ENCODE results near the gene DERL3. TPM values are rescaled to one million over a fixed set of nuclear protein-coding genes. Genes with fewer than 3 reads are reported as not detected.

The DERL3 gene
- total and polyA plus RNA-seq, 2 of the 13 experiments (the other 11 are each of a cell fraction or from before 2014, with no cell fraction given): not detected

DNA sequence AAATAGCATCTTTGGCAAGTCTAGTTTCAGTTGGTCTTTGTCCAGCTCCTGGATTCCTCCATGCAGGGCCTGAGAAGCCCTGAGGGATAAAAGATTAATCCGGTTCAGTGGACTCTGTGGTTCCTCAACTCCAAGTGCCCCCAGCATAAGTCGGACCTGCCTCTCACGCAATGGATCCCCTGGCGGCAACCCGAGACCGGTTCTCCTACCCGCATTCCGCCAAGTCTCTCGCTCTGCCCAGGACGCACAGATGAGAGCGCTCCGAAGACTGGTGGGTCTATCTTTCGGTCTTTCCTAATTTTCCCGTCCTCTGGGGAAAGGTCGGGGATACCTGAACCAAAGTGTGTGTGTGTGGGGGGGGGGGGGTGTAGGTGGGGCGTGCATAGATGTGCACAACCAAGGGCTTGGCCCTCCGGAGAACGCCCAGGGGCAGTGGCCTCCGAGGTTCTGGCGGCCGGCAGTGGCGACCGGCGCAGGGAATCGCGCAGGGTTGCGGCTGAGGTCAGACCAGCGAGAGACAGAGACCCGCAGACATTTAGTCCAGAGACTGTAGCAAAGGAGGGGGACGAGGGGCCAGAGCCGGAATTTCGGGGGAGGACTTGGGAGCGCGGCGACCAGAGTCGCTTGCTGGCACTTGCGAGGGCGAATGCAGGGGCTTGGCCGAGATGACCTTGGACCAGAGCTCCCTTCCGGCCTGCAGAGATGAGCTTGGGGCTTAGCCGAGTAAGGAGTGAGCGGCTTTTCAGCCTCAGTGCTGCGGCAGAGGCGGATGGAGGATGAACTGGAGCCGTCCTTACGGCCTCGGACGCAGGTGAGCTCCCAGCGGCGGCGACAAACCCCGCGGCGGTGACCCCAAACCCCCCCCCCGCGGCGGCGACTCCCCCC, 18.2 kb upstream of the DERL3 start (continued):
- 0 out of 2 replicates have a peak, but pooled peaks have one; percentile 10 for TF ChIP-seq PRDM10 (CRISPR knock-in tag; IDR thresholded peaks at IDR 0.05; ENCODE audit: low read depth)
- TF ChIP-seq SOX6 (IDR thresholded peaks at IDR 0.05): no peak
- TF ChIP-seq SOX6 (CRISPR knock-in tag; IDR thresholded peaks at IDR 0.05): no peak
- peak; percentile 47; the same call in 1 of the 2 replicates for TF ChIP-seq ZNF574 (CRISPR knock-in tag; IDR thresholded peaks at IDR 0.05)
- TF ChIP-seq ZNF280B (CRISPR knock-in tag; IDR thresholded peaks at IDR 0.05; ENCODE audit: borderline replicate concordance): 0 out of 2 replicates have a peak, but pooled peaks have one; percentile 19
- TF ChIP-seq, protein P1, sequence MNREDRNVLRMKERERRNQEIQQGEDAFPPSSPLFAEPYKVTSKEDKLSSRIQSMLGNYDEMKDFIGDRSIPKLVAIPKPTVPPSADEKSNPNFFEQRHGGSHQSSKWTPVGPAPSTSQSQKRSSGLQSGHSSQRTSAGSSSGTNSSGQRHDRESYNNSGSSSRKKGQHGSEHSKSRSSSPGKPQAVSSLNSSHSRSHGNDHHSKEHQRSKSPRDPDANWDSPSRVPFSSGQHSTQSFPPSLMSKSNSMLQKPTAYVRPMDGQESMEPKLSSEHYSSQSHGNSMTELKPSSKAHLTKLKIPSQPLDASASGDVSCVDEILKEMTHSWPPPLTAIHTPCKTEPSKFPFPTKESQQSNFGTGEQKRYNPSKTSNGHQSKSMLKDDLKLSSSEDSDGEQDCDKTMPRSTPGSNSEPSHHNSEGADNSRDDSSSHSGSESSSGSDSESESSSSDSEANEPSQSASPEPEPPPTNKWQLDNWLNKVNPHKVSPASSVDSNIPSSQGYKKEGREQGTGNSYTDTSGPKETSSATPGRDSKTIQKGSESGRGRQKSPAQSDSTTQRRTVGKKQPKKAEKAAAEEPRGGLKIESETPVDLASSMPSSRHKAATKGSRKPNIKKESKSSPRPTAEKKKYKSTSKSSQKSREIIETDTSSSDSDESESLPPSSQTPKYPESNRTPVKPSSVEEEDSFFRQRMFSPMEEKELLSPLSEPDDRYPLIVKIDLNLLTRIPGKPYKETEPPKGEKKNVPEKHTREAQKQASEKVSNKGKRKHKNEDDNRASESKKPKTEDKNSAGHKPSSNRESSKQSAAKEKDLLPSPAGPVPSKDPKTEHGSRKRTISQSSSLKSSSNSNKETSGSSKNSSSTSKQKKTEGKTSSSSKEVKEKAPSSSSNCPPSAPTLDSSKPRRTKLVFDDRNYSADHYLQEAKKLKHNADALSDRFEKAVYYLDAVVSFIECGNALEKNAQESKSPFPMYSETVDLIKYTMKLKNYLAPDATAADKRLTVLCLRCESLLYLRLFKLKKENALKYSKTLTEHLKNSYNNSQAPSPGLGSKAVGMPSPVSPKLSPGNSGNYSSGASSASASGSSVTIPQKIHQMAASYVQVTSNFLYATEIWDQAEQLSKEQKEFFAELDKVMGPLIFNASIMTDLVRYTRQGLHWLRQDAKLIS (CRISPR knock-in tag; IDR thresholded peaks at IDR 0.05): no peak
- TF ChIP-seq PPARG (CRISPR knock-in tag; conservative IDR thresholded peaks at IDR 0.05): no peak
- TF ChIP-seq PRPF4 (IDR thresholded peaks at IDR 0.05; ENCODE audit: low read depth, low read length, poor library complexity, severe bottlenecking): no peak
- no peak for TF ChIP-seq MXD3 (CRISPR knock-in tag; IDR thresholded peaks at IDR 0.05)
- TF ChIP-seq MTF1 (CRISPR knock-in tag; IDR thresholded peaks at IDR 0.05): no peak
- peak in 1 of 2 experiments; percentile 27; a peak in 1 of 4 replicates for TF ChIP-seq POLR2A (IDR thresholded peaks at IDR 0.05; ENCODE audit: insufficient read depth in 1 of 2, low read depth in 2 of 2, low read length in 2 of 2)
- TF ChIP-seq ZNF775 (CRISPR knock-in tag; IDR thresholded peaks at IDR 0.05; ENCODE audit: borderline replicate concordance): no peak
- no peak for TF ChIP-seq ZSCAN25 (CRISPR knock-in tag; IDR thresholded peaks at IDR 0.05)
- no peak for TF ChIP-seq SATB2 (CRISPR knock-in tag; IDR thresholded peaks at IDR 0.05)
